HG03520 (cell line): ENCODE results near the gene RSAD2.
"Not testable (repeated sequence)": the region's sequence is repeated elsewhere in the genome, so short reads cannot be mapped to it uniquely, and the experiment has no call there.

Experiments used
- ATAC-seq: cut with Tn5 transposase; IDR thresholded peaks from one replicate; pipeline ENCODE4 v1.9.1; 2021; ENCODE audit warnings: mild to moderate bottlenecking, moderate library complexity; ENCODE audit not compliant: unreplicated experiment

Gene RSAD2

GRCh38 chr2:6896930-6897759, 19.6 kb downstream of the RSAD2 start:
- ATAC-seq: no peak

GRCh38 chr2:6902581-6902980, 25.0 kb downstream of the RSAD2 start:
- not testable (repeated sequence) for ATAC-seq

- no peak for ATAC-seq
Measured at GRCh38 chr2:6905668-6906067, 28.1 kb downstream of the RSAD2 start.

- no peak for ATAC-seq
Measured at GRCh38 chr2:6906165-6906741, 28.7 kb downstream of the RSAD2 start.

- no peak for ATAC-seq
Measured at GRCh38 chr2:6908291-6908690, 30.7 kb downstream of the RSAD2 start.

GRCh38 chr2:6909431-6910385, 32.1 kb downstream of the RSAD2 start:
- peak; percentile 97 for ATAC-seq

- no peak for ATAC-seq
Measured at GRCh38 chr2:6911721-6912120, 34.1 kb downstream of the RSAD2 start.

GRCh38 chr2:6913415-6914157, 36.0 kb downstream of the RSAD2 start:
- no peak for ATAC-seq

- no peak for ATAC-seq
Measured at GRCh38 chr2:6914828-6915227, 37.3 kb downstream of the RSAD2 start.

GRCh38 chr2:6915399-6915798, 37.8 kb downstream of the RSAD2 start:
- ATAC-seq: no peak

GRCh38 chr2:6916224-6916623, 38.6 kb downstream of the RSAD2 start:
- no peak for ATAC-seq

- ATAC-seq: no peak
Measured at GRCh38 chr2:6916736-6917070, 39.1 kb downstream of the RSAD2 start.

GRCh38 chr2:6917071-6917760, 39.6 kb downstream of the RSAD2 start, which contains the start of gene RNF144A:
Gene RNF144A, plus strand, starts transcription at chr2:6917412. Its CDS starts 79,515 bp downstream, at chr2:6996927.
- peak; percentile 83 for ATAC-seq

GRCh38 chr2:6917761-6918421, 40.3 kb downstream of the RSAD2 start:
- ATAC-seq: no peak

GRCh38 chr2:6919901-6920742, 42.5 kb downstream of the RSAD2 start:
- no peak for ATAC-seq

- no peak for ATAC-seq
Measured at GRCh38 chr2:6920743-6921064, 43.1 kb downstream of the RSAD2 start.

- no peak for ATAC-seq
Measured at GRCh38 chr2:6921321-6921922, 43.8 kb downstream of the RSAD2 start.

GRCh38 chr2:6922201-6922656, 44.7 kb downstream of the RSAD2 start:
- ATAC-seq: no peak
